CD4-positive, alpha-beta T cell treated with Interleukin-10 for 1 hour (primary cell): ENCODE results near the gene CEL.

Experiments used
- DNase-seq: peaks from one replicate; pipeline ENCODE4 v3.0.0-alpha.2; 2020

The CEL gene

DNA sequence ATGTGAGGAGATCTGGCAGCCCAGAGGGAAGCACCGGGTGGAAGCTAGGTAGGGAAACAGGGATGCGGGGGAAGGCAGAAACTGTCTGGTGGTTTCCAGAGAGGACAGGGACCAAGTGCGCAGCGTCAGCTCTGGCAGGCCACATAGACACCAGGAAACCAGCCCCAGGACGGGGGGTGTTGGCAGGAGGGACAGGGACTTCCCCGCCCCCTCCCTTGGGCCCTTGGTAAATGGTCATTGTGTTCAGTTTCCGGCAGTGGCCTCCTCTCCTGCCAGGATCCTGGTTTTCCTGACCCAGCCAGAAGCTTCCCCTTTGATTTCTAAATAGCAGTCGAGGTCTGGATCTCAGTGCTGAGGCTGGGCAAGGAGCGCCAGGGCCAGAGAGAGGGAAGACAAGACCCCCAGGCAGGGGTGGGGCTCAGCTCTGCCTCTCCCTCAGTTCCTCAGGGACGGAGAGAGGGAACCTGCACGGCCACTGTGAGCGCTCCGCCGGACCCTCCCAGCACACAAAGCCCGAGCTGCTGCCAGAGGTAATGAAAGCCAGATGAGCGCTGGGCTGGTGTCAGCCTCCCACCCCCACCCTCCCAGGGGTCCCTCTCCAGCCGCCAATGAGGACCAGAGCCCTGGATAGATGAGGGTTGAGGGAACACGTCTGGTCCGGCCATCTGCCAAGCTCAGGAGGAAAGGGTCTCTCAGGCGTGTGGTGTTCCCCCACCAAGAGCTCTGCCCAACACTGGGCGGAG lies 57.5 kb downstream of the CEL start:
- DNase-seq: no peak

DNA sequence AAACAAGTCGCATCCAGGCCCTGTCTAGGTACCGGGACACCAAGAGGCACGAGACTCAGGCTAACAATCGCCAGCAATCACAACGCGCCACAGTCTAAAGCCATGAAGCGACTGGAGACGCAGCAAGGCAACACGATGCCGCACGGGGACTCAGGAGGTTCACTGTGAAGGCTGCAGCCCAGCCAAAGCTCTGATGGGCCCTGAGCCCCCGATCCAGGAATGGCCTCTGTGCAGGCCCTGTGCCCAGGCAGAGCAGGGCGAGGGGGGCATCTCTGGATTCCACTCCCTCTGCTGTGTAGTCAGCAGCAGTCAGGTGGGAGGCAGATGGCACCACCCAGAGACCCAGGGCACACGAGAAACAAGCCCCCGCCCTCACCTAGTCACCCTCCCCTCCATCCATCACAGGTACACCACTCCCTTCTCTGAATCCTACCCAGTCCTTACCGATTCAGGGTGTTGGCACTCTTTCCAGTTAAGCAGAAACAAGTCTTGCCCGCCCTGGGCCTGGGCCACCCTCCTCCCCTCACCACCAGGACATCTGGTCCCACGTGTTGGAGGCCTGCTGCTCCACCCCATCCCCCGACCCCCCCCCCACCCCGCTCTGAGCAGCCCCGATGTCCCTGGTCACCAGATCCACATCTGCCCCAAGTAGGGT lies 58.2 kb downstream of the CEL start:
- DNase-seq: no peak

DNA sequence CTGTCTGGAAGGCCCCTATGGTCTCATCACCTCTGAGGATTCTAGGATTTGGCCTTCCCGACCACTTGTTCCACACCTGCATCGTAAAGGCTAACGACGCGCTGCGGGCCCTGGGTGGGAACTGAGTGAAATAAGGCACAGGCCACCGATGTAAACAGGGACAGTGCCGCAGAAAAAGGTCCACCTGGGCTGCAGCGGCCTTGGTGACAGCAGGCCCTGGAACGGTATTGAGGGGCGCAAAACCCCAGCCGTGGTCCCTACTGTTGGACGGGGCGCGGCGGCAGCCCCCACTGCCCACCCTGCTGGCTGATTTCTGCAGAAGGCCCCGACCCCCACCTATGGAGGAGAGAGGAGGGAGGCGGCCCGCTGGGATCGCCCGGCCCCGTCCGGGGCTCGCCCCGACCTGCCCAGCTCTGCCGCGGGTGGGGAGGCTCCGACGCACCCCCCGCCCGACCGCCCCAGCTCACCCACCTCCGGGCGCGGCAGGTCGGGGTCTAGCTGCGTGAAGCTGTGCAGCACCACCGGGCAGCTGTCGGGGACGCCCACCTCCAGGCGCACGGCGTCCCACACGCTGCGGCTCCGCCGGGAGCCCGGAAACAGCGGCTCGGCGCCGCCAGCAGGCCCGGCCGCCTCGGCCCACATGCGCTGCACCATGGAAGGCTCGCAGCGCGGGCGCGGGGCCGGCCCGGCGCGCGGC lies 58.9 kb downstream of the CEL start:
- DNase-seq: no peak
